Measurements from ENCODE around the gene BCL7A. TPM values are rescaled to one million over a fixed set of nuclear protein-coding genes. Genes with fewer than 3 reads are reported as not detected.

The BCL7A gene
- total and polyA plus RNA-seq, 9 of the 15 experiments (the other 6 are each of a cell fraction or from before 2014, with no cell fraction given), result 0.25 to 21.9 (median 14.9) TPM

DNA sequence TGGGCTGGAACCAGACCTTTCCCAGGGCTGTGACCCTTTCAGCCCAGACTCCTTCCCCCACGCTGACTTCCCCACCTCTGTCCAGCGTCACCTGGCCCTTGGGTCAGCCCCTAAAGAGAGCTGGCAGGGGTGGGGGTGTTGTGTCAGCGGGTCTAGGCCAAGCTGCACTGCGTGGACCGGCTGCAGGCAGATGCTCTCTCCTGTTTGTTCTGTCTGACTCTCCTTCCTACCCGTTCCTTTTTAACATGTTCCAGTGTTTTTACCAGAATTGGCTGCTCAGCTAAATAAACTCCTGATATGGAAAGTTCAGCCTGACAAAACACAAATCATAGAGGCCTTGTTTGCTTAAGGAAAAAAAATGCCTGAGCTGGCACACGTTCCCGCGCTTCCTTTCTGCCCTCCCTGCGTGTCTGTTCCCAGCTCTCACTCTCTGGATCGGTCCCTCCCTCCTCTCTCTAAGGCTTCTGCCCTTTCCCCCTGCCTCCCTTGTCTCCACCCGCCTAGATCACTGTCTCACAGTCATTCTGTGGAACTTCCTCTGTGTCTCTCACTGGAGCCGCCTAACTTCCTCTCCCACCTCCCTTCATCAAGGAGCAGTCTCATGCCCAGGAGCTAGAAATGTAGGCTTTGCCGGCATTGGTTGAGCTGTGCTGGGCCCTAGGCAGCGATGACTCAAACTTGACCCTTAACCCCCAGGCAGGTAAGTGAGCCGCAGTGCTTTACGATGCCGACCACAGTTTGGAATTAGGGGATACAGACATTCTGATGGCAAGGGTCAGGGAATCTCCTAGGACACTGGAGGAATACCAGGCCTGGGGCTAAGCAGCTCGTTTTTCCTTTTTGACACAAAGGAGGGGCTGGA lies 41.4 kb downstream of the BCL7A start (continued):
- no peak for TF ChIP-seq SIRT6 (IDR thresholded peaks at IDR 0.05; ENCODE audit: low read depth, low read length)
- no peak for TF ChIP-seq MIER1 (IDR thresholded peaks at IDR 0.05; ENCODE audit: low read depth)
- TF ChIP-seq NFIX (CRISPR knock-in tag; IDR thresholded peaks at IDR 0.05; ENCODE audit: low read depth), result no peak
- no peak for TF ChIP-seq ZNF445 (CRISPR knock-in tag; IDR thresholded peaks at IDR 0.05; ENCODE audit: low read depth)
- TF ChIP-seq SMAD1 (IDR thresholded peaks at IDR 0.05; ENCODE audit: low read depth, low read length, partially characterized antibody), result no peak
- TF ChIP-seq MCM3 (IDR thresholded peaks at IDR 0.05), result no peak
- TF ChIP-seq ZNF121 (CRISPR knock-in tag; conservative IDR thresholded peaks at IDR 0.05), result no peak
- TF ChIP-seq SRSF9 (IDR thresholded peaks at IDR 0.05; ENCODE audit: borderline replicate concordance, low read depth, low read length), result no peak
- TF ChIP-seq EZH2 (IDR thresholded peaks at IDR 0.05; ENCODE audit: borderline replicate concordance, low read depth, low read length), result no peak
- TF ChIP-seq CHD2 (IDR thresholded peaks at IDR 0.05; ENCODE audit: low read depth, low read length), result no peak
- TF ChIP-seq KLF1 (tag; IDR thresholded peaks at IDR 0.05), result no peak
- no peak for TF ChIP-seq NR3C1 (CRISPR knock-in tag; IDR thresholded peaks at IDR 0.05)
- no peak for TF ChIP-seq TRIM28 (IDR thresholded peaks at IDR 0.05)
- TF ChIP-seq, protein P1, sequence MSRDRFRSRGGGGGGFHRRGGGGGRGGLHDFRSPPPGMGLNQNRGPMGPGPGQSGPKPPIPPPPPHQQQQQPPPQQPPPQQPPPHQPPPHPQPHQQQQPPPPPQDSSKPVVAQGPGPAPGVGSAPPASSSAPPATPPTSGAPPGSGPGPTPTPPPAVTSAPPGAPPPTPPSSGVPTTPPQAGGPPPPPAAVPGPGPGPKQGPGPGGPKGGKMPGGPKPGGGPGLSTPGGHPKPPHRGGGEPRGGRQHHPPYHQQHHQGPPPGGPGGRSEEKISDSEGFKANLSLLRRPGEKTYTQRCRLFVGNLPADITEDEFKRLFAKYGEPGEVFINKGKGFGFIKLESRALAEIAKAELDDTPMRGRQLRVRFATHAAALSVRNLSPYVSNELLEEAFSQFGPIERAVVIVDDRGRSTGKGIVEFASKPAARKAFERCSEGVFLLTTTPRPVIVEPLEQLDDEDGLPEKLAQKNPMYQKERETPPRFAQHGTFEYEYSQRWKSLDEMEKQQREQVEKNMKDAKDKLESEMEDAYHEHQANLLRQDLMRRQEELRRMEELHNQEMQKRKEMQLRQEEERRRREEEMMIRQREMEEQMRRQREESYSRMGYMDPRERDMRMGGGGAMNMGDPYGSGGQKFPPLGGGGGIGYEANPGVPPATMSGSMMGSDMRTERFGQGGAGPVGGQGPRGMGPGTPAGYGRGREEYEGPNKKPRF (IDR thresholded peaks at IDR 0.05; ENCODE audit: low read depth, low read length), result no peak
- TF ChIP-seq, protein P2, sequence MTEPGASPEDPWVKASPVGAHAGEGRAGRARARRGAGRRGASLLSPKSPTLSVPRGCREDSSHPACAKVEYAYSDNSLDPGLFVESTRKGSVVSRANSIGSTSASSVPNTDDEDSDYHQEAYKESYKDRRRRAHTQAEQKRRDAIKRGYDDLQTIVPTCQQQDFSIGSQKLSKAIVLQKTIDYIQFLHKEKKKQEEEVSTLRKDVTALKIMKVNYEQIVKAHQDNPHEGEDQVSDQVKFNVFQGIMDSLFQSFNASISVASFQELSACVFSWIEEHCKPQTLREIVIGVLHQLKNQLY (CRISPR knock-in tag; conservative IDR thresholded peaks at IDR 0.05), result no peak
- TF ChIP-seq, protein P3, sequence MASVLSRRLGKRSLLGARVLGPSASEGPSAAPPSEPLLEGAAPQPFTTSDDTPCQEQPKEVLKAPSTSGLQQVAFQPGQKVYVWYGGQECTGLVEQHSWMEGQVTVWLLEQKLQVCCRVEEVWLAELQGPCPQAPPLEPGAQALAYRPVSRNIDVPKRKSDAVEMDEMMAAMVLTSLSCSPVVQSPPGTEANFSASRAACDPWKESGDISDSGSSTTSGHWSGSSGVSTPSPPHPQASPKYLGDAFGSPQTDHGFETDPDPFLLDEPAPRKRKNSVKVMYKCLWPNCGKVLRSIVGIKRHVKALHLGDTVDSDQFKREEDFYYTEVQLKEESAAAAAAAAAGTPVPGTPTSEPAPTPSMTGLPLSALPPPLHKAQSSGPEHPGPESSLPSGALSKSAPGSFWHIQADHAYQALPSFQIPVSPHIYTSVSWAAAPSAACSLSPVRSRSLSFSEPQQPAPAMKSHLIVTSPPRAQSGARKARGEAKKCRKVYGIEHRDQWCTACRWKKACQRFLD (CRISPR knock-in tag; IDR thresholded peaks at IDR 0.05), result no peak
- TF ChIP-seq NR1H2 (CRISPR knock-in tag; IDR thresholded peaks at IDR 0.05), result no peak
- no peak for TF ChIP-seq MTF1 (CRISPR knock-in tag; IDR thresholded peaks at IDR 0.05; ENCODE audit: borderline replicate concordance)
- no peak for TF ChIP-seq SMARCA5 (IDR thresholded peaks at IDR 0.05)
- no peak for TF ChIP-seq TCF7L2 (IDR thresholded peaks at IDR 0.05; ENCODE audit: low read depth, low read length)
- no peak for TF ChIP-seq CBX3 (IDR thresholded peaks at IDR 0.05; ENCODE audit: borderline replicate concordance in 1 of 2, low read length in 2 of 2)
- TF ChIP-seq ZFP36 (IDR thresholded peaks at IDR 0.05; ENCODE audit: low read depth, low read length, partially characterized antibody), result no peak
- no peak for TF ChIP-seq GATAD2B (IDR thresholded peaks at IDR 0.05; ENCODE audit: borderline replicate concordance)
- TF ChIP-seq ETS2 (tag; IDR thresholded peaks at IDR 0.05; ENCODE audit: borderline replicate concordance, poor library complexity, severe bottlenecking), result no peak
- no peak for TF ChIP-seq HNRNPL (IDR thresholded peaks at IDR 0.05; ENCODE audit: low read depth, low read length)
